A673 (cell line): ENCODE results near the gene FZD10. TPM values are rescaled to one million over a fixed set of nuclear protein-coding genes. Genes with fewer than 3 reads are reported as not detected.

Experiments used
- BruUV-seq: library from RNA; stranded (reverse); fragments of 400-500 nt; replicated peaks from 2 replicates; lab custom pipeline; 2021; lab: Mats Ljungman, UMichigan
- CTCF ChIA-PET: fragments of 300-600 bp; sonication (Branson Sonifier 250); formaldehyde crosslinking; loops from one replicate; lab custom pipeline; 2022; ENCODE audit warnings: antibody characterized with exemption; lab: Charles Lee
- POLR2A ChIA-PET: fragments of 300-600 bp; sonication (Branson Sonifier 250); formaldehyde crosslinking; loops from one replicate; lab custom pipeline; 2022; ENCODE audit warnings: antibody characterized with exemption; ENCODE audit not compliant: low non-redundant PET; lab: Charles Lee
- DNase-seq: peaks from one replicate; pipeline ENCODE4 v3.0.0-alpha.2; 2015; ENCODE audit warnings: low spot score
- H3K27ac ChIP-seq: fragments of 200-600 bp; sonication (generic); 2 replicates; pipeline ENCODE4 v1.5.1; 2016; ENCODE audit warnings: mixed run types, low read depth, mild to moderate bottlenecking, mixed read lengths, antibody characterized with exemption, low read length; ENCODE audit not compliant: poor library complexity, severe bottlenecking
- H3K27me3 ChIP-seq: fragments of 200-600 bp; sonication (generic); replicated peaks from 2 replicates; pipeline ENCODE4 v1.6.1; 2017; ENCODE audit warnings: mixed run types, low read depth, mild to moderate bottlenecking, mixed read lengths, antibody characterized with exemption, low read length; ENCODE audit not compliant: insufficient read depth, poor library complexity
- H3K36me3 ChIP-seq: fragments of 200-600 bp; sonication (generic); 2 replicates; pipeline ENCODE4 v1.6.1; 2016; ENCODE audit warnings: mixed run types, mild to moderate bottlenecking, mixed read lengths, antibody characterized with exemption, low read length; ENCODE audit not compliant: insufficient read depth, poor library complexity, severe bottlenecking
- H3K4me1 ChIP-seq: fragments of 200-600 bp; sonication (generic); 2 replicates; pipeline ENCODE4 v1.6.1; 2017; ENCODE audit warnings: mixed run types, mild to moderate bottlenecking, mixed read lengths, antibody characterized with exemption, low read length; ENCODE audit not compliant: insufficient read depth, poor library complexity, severe bottlenecking
- H3K4me3 ChIP-seq: fragments of 200-600 bp; sonication (generic); 2 replicates; pipeline ENCODE4 v1.5.1; 2016; ENCODE audit warnings: low read depth, mixed run types, mild to moderate bottlenecking, mixed read lengths, low read length; ENCODE audit not compliant: poor library complexity, severe bottlenecking
- H3K9me3 ChIP-seq: fragments of 200-600 bp; sonication (generic); 2 replicates; pipeline ENCODE4 v1.6.1; 2016; ENCODE audit warnings: mixed run types, low read depth, mild to moderate bottlenecking, mixed read lengths, antibody characterized with exemption, low read length; ENCODE audit not compliant: poor library complexity, severe bottlenecking
- EZH2 ChIP-seq: fragments of 200-600 bp; sonication (generic); IDR thresholded peaks from 2 replicates; pipeline ENCODE4 v1.6.1; 2017; ENCODE audit warnings: borderline replicate concordance, low read depth, mild to moderate bottlenecking, mixed read lengths, antibody characterized with exemption, low read length; ENCODE audit not compliant: poor library complexity, severe bottlenecking
- intact Hi-C: fragments of 100-400 bp; cut with micrococcal nuclease; formaldehyde crosslinking; loops from one replicate; pipeline ENCODE4 v1.10.0; 2022; ENCODE audit not compliant: unreplicated experiment
- total RNA-seq: library from RNA; stranded (reverse); gene quantifications from 2 replicates; pipeline ENCODE4 v1.2.3, GENCODE V29; 2021
- TF ChIP-seq, protein P1 (sequence below): fragments of 300-800, 200-600 bp; sonication (generic); conservative IDR thresholded peaks from 2 replicates; pipeline ENCODE4 v1.5.1; 2017; ENCODE audit warnings: low read depth, mild to moderate bottlenecking, antibody characterized with exemption, low read length, moderate library complexity, mixed read lengths

Gene FZD10
- total RNA-seq, 1 experiment from 2014 or later, result not detected

DNA sequence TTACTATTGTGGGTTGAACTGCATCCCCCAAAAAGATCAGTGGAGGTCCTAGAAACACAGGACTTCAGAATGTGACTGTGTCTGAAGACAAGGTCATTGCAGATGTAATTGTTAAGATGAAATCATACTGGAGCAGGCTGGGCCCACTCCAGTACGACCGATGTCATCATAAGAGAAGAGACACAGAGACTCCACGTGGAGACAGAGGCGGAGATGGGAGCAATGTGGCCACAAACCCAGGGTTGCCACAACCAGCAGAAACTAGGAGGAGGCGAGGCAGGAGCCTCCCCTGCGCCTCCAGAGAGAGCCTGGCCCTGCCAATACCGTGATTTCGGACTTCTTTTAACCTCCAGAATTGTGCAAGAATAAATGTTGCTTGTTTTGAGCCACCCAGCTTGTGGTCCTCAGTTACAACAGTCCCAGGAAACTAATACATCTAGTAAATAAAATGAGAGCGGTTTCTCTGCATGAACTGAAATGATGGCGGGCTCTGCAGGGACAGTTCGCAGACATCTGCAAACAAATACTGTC is 25.7 kb upstream of the FZD10 start:
- DNase-seq, result no peak
- no TSS peak for BruUV-seq
- no peaks in the 10 kb centered on the region for H3K4me1 ChIP-seq
- H3K4me3 ChIP-seq, result no peak overlapping the region
- H3K36me3 ChIP-seq, result no peaks in the 10 kb centered on the region
- CTCF ChIA-PET, result no interaction called here
- H3K9me3 ChIP-seq, result no peaks in the 10 kb centered on the region
- POLR2A ChIA-PET, result no interaction called here
- intact Hi-C loops, result no loop called here
- peaks cover 9% of the 10 kb centered on the region for H3K27me3 ChIP-seq
- TF ChIP-seq, protein P1, sequence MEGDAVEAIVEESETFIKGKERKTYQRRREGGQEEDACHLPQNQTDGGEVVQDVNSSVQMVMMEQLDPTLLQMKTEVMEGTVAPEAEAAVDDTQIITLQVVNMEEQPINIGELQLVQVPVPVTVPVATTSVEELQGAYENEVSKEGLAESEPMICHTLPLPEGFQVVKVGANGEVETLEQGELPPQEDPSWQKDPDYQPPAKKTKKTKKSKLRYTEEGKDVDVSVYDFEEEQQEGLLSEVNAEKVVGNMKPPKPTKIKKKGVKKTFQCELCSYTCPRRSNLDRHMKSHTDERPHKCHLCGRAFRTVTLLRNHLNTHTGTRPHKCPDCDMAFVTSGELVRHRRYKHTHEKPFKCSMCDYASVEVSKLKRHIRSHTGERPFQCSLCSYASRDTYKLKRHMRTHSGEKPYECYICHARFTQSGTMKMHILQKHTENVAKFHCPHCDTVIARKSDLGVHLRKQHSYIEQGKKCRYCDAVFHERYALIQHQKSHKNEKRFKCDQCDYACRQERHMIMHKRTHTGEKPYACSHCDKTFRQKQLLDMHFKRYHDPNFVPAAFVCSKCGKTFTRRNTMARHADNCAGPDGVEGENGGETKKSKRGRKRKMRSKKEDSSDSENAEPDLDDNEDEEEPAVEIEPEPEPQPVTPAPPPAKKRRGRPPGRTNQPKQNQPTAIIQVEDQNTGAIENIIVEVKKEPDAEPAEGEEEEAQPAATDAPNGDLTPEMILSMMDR, result no peak
- H3K27ac ChIP-seq, result no peak overlapping the region

DNA sequence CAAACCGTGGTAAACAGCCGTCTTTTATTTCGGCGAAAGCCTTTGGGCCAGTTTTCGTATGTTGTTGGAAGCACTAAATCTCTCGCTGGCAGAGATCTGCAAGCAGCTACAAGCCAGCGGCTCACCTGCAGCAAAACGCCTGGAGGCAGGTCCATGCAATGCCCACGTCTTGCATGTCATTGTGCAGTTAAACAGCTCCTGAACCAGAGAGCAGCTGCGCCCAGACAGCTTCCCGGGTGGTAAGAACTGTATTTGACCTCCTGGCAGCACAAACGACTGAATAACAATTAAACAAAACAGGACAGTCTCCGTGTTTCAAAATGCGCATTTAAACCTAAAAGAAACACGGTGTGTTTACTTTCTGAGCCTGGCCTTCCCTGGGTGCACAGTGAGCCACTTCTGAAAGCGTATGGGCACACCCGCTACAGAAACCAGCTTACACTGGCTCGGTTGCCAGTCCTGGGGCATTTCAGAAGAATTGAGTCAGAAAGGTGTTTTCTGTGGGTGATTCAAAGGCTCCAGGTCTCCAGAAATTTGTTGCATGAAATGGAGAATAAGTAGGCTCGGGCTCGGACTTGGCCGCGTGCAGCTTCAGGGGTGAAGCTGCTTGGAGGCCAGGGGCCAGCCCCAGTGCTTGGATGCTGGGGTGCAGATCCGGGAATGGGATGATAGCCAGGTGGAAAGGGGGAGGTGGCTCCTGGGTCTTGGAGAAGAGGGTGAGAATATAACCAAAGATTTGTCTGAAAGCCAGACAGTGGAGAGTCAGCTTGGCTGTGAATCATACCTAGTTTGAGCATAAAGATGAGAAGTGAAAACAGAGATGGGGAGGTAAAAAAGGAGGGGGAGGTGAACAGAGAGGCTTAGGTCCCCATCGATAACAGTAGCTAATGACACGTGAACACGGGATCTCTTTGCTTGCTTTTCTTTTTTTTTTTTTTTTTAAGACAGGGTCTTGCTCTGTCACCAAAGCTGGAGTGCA is 24.9 kb upstream of the FZD10 start:
- no TSS peak for BruUV-seq
- H3K36me3 ChIP-seq, result no peaks in the 10 kb centered on the region
- no peak overlapping the region for H3K4me3 ChIP-seq
- CTCF ChIA-PET, result no interaction called here
- intact Hi-C loops, result no loop called here
- no peak for DNase-seq
- no peaks in the 10 kb centered on the region for H3K4me1 ChIP-seq
- TF ChIP-seq, protein P1, result no peak
- TF ChIP-seq EZH2, result no peak
- no peaks in the 10 kb centered on the region for H3K9me3 ChIP-seq
- no peak overlapping the region for H3K27ac ChIP-seq
- POLR2A ChIA-PET, result no interaction called here
- H3K27me3 ChIP-seq, result peaks cover 3% of the 10 kb centered on the region

DNA sequence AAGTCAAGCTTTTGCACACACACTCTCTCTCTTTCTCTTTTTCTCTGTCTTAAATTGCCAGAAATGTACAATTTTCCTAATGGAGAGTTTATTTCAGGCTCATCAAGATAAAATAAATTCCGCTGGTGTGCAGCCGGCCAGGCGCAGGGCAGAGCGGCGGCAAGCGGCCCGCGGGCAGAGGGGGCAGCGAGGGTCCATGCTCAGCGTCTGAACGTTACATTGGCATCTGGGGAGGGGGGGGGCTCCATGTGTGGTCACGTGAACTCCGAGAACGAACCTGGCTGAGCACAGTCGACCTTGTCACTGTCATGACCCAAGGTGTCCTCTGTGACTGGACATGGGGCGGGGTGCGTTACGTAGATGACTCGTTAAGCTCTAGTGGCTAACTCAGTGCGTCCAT is 23.8 kb upstream of the FZD10 start:
- Histone ChIP-seq H3K36me3 (no peaks in the 10 kb centered on the region), H3K4me1 (no peaks in the 10 kb centered on the region), H3K27me3 (peaks cover 8% of the 10 kb centered on the region), H3K27ac (no peak overlapping the region), H3K4me3 (no peak overlapping the region), H3K9me3 (no peaks in the 10 kb centered on the region)
- intact Hi-C loops, result no loop called here
- no peak for DNase-seq
- no TSS peak for BruUV-seq
- ChIA-PET POLR2A (no interaction called here), CTCF (no interaction called here)
- no peak for TF ChIP-seq EZH2
- TF ChIP-seq, protein P1, result no peak
